ENCODE results near the gene RPS6KB1. TPM values are rescaled to one million over a fixed set of nuclear protein-coding genes. Genes with fewer than 3 reads are reported as not detected.
A peak's percentile ranks its signal among the peaks of the same experiment; 100 is the strongest.

RPS6KB1 gene
- total and polyA plus RNA-seq, 9 of the 15 experiments (the other 6 are each of a cell fraction or from before 2014, with no cell fraction given) = 8.8 to 60.7 (median 35.1) TPM

GRCh38 chr17:59856859-59857794, 35.8 kb upstream of the RPS6KB1 start (continued):
- TF ChIP-seq EHMT2 (IDR thresholded peaks at IDR 0.05) = 0 out of 2 replicates have a peak, but pooled peaks have one; percentile 13
- TF ChIP-seq, protein P1, sequence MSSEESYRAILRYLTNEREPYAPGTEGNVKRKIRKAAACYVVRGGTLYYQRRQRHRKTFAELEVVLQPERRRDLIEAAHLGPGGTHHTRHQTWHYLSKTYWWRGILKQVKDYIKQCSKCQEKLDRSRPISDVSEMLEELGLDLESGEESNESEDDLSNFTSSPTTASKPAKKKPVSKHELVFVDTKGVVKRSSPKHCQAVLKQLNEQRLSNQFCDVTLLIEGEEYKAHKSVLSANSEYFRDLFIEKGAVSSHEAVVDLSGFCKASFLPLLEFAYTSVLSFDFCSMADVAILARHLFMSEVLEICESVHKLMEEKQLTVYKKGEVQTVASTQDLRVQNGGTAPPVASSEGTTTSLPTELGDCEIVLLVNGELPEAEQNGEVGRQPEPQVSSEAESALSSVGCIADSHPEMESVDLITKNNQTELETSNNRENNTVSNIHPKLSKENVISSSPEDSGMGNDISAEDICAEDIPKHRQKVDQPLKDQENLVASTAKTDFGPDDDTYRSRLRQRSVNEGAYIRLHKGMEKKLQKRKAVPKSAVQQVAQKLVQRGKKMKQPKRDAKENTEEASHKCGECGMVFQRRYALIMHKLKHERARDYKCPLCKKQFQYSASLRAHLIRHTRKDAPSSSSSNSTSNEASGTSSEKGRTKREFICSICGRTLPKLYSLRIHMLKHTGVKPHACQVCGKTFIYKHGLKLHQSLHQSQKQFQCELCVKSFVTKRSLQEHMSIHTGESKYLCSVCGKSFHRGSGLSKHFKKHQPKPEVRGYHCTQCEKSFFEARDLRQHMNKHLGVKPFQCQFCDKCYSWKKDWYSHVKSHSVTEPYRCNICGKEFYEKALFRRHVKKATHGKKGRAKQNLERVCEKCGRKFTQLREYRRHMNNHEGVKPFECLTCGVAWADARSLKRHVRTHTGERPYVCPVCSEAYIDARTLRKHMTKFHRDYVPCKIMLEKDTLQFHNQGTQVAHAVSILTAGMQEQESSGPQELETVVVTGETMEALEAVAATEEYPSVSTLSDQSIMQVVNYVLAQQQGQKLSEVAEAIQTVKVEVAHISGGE (CRISPR knock-in tag; IDR thresholded peaks at IDR 0.05) = peak in 1 of 3 experiments; percentile 53; a peak in 1 of 6 replicates
- no peak for TF ChIP-seq BCL6 (CRISPR knock-in tag; IDR thresholded peaks at IDR 0.05)
- peak; percentile 62 for TF ChIP-seq EWSR1 (IDR thresholded peaks at IDR 0.05; ENCODE audit: borderline replicate concordance, low read depth, partially characterized antibody)
